ENCODE data around the gene STING1. TPM values are rescaled to one million over a fixed set of nuclear protein-coding genes. Genes with fewer than 3 reads are reported as not detected.
"Not testable (repeated sequence)": the region's sequence is repeated elsewhere in the genome, so short reads cannot be mapped to it uniquely, and the experiment has no call there.

STING1 gene
- total and polyA plus RNA-seq, 2 experiments from 2014 or later = 72.6 to 75.0 TPM

GRCh38 chr5:139512786-139513390 lies 30.3 kb upstream of the STING1 start:
- Histone ChIP-seq H3K4me2 (ENCODE audit: unreplicated experiment) (no peak overlapping the region), H2AFZ (no peak overlapping the region), H3K36me3 (ENCODE audit: low read depth) (no peaks in the 10 kb centered on the region), H3K9ac (no peak overlapping the region), H3K4me1 (ENCODE audit: insufficient read depth) (no peaks in the 10 kb centered on the region), H3K4me3 (no peak overlapping the region), H3K9me3 (ENCODE audit: low read depth) (no peaks in the 10 kb centered on the region), H4K20me1 (ENCODE audit: insufficient read depth) (no peaks in the 10 kb centered on the region), H3K9me2 (ENCODE audit: insufficient read depth) (no peaks in the 10 kb centered on the region), H3K79me2 (ENCODE audit: insufficient read depth) (no peaks in the 10 kb centered on the region), H3K27me3 (replicated peaks; ENCODE audit: insufficient read depth) (no peaks in the 10 kb centered on the region), H3F3A (ENCODE audit: insufficient read depth) (no peaks in the 10 kb centered on the region), H3K27ac (no peak overlapping the region)
- in situ Hi-C loops (cut with MboI) = loop anchor here (10.0 kb wide), 1 partner anchor 88 kb away; no protein-coding TSS in a partner anchor
- 87 to 89% methylated on average over 6 of the region's 6 CpGs for WGBS, 2 experiments (ENCODE audit: low coverage in 1 of 2, low lambda C conversion rate in 2 of 2, missing lambda C conversion rate in 2 of 2)
- DNase-seq = peak; percentile 21
- no peak for TF ChIP-seq EZH2phosphoT487 (IDR thresholded peaks at IDR 0.05; ENCODE audit: insufficient read depth, low read depth)
- no peak for TF ChIP-seq EZH2 (IDR thresholded peaks at IDR 0.05; ENCODE audit: insufficient read depth, poor library complexity, severe bottlenecking)

GRCh38 chr5:139504722-139505121 lies 22.2 kb upstream of the STING1 start:
- DNase-seq; H3K36me3 ChIP-seq (ENCODE audit: low read depth); H3K27me3 ChIP-seq (replicated peaks; ENCODE audit: insufficient read depth); H3K4me3 ChIP-seq; in situ Hi-C loops (cut with MboI); H4K20me1 ChIP-seq (ENCODE audit: insufficient read depth); H3K9me2 ChIP-seq (ENCODE audit: insufficient read depth); H3K9me3 ChIP-seq (ENCODE audit: low read depth); H3K27ac ChIP-seq; H3K4me2 ChIP-seq (ENCODE audit: unreplicated experiment); H3K4me1 ChIP-seq (ENCODE audit: insufficient read depth); H3K9ac ChIP-seq; H3K79me2 ChIP-seq (ENCODE audit: insufficient read depth); H3F3A ChIP-seq (ENCODE audit: insufficient read depth); H2AFZ ChIP-seq: not testable (repeated sequence)
- WGBS, 2 experiments (ENCODE audit: low coverage in 1 of 2, low lambda C conversion rate in 2 of 2, missing lambda C conversion rate in 2 of 2) = 54 to 73% methylated on average over 5 of the region's 5 CpGs

GRCh38 chr5:139503879-139504278 lies 21.3 kb upstream of the STING1 start:
- H3K27ac ChIP-seq; H3K9me3 ChIP-seq (ENCODE audit: low read depth); H3K27me3 ChIP-seq (replicated peaks; ENCODE audit: insufficient read depth); DNase-seq; H3K4me3 ChIP-seq; H3K9me2 ChIP-seq (ENCODE audit: insufficient read depth); H3K79me2 ChIP-seq (ENCODE audit: insufficient read depth); H3K4me2 ChIP-seq (ENCODE audit: unreplicated experiment); in situ Hi-C loops (cut with MboI); H3K9ac ChIP-seq; H2AFZ ChIP-seq; H4K20me1 ChIP-seq (ENCODE audit: insufficient read depth); H3F3A ChIP-seq (ENCODE audit: insufficient read depth); H3K4me1 ChIP-seq (ENCODE audit: insufficient read depth); H3K36me3 ChIP-seq (ENCODE audit: low read depth): not testable (repeated sequence)
- 73 to 76% methylated on average over 15 of the region's 15 CpGs for WGBS, 2 experiments (ENCODE audit: low coverage in 1 of 2, low lambda C conversion rate in 2 of 2, missing lambda C conversion rate in 2 of 2)

GRCh38 chr5:139503036-139503817 lies 20.7 kb upstream of the STING1 start:
- H3K9me2 ChIP-seq (ENCODE audit: insufficient read depth); H4K20me1 ChIP-seq (ENCODE audit: insufficient read depth); DNase-seq; H3K4me3 ChIP-seq; H3K27ac ChIP-seq; in situ Hi-C loops (cut with MboI); H3K4me2 ChIP-seq (ENCODE audit: unreplicated experiment); H3K9me3 ChIP-seq (ENCODE audit: low read depth); H3K4me1 ChIP-seq (ENCODE audit: insufficient read depth); H3K36me3 ChIP-seq (ENCODE audit: low read depth); H3K9ac ChIP-seq; H3K79me2 ChIP-seq (ENCODE audit: insufficient read depth); H2AFZ ChIP-seq; H3F3A ChIP-seq (ENCODE audit: insufficient read depth); H3K27me3 ChIP-seq (replicated peaks; ENCODE audit: insufficient read depth): not testable (repeated sequence)
- 87 to 89% methylated on average over 15 of the region's 15 CpGs for WGBS, 2 experiments (ENCODE audit: low coverage in 1 of 2, low lambda C conversion rate in 2 of 2, missing lambda C conversion rate in 2 of 2)

GRCh38 chr5:139501381-139501780 lies 18.8 kb upstream of the STING1 start:
- Histone ChIP-seq H3K4me1 (ENCODE audit: insufficient read depth) (peaks cover 5% of the 10 kb centered on the region), H3K9me3 (ENCODE audit: low read depth) (no peaks in the 10 kb centered on the region), H2AFZ (no peak overlapping the region), H3K9ac (no peak overlapping the region), H3F3A (ENCODE audit: insufficient read depth) (peaks cover 7% of the 10 kb centered on the region; the same call in 1 of the 2 replicates), H3K4me3 (no peak overlapping the region), H3K9me2 (ENCODE audit: insufficient read depth) (no peaks in the 10 kb centered on the region), H3K4me2 (ENCODE audit: unreplicated experiment) (no peak overlapping the region), H3K36me3 (ENCODE audit: low read depth) (no peaks in the 10 kb centered on the region), H3K27ac (no peak overlapping the region), H3K27me3 (replicated peaks; ENCODE audit: insufficient read depth) (no peaks in the 10 kb centered on the region), H3K79me2 (ENCODE audit: insufficient read depth) (no peaks in the 10 kb centered on the region), H4K20me1 (ENCODE audit: insufficient read depth) (no peaks in the 10 kb centered on the region)
- 78 to 80% methylated on average over 4 of the region's 4 CpGs for WGBS, 2 experiments (ENCODE audit: low coverage in 1 of 2, low lambda C conversion rate in 2 of 2, missing lambda C conversion rate in 2 of 2)
- no peak for TF ChIP-seq EZH2 (IDR thresholded peaks at IDR 0.05; ENCODE audit: insufficient read depth, poor library complexity, severe bottlenecking)
- TF ChIP-seq EZH2phosphoT487 (IDR thresholded peaks at IDR 0.05; ENCODE audit: insufficient read depth, low read depth) = no peak
- in situ Hi-C loops (cut with MboI) = no loop called here
- no peak for DNase-seq

All from GM23248 (cell line).